ENCODE results near the gene FUT1. TPM values are rescaled to one million over a fixed set of nuclear protein-coding genes. Genes with fewer than 3 reads are reported as not detected.

The FUT1 gene
- total and polyA plus RNA-seq, 9 of the 15 experiments (the other 6 are each of a cell fraction or from before 2014, with no cell fraction given), result 2.3 to 18.5 (median 8.8) TPM

DNA sequence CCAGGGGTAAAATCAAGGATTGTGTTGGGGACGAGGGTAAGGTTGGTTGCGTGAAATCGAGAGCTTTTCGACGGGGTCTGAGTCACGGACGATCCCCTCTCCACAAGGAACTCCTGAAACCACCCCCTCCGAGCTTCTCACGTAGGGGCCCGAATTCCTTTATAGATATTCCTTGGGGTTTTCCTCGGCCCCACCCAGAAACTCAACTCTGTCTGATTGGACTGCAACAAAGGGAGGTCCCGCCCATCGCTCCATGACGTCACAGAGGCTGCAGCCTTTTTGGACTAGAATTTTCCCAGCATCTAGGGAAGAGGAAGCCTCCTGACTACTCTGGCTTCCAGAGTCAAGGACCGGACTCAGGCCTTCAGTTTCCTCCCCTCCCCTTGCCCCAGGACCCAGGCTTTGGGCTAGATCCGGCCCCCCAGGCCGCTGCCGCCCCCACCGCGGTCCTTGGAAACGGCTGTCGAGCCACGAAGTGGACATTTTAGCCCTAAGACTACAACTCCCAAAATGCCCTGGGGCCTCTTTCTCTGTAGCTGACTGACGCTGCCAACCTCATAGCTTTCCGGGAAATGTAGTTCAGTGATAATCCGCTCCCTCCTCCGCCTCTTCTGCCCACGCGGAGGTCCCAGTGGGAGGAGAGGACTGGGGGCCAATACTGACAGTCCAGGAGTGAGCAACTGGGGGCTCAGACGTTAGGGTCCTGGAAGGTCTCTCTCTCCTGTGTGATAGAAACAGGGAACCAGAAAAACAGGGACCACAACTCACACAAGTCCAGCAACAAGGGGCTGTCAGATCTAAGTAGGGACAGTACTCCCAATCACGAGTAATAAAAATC lies 5.5 kb downstream of the FUT1 start, which contains the start of gene IZUMO1 (continued):
- TF ChIP-seq EP400 (IDR thresholded peaks at IDR 0.05), result 0 out of 2 replicates have a peak, but pooled peaks have one; percentile 42
- no peak for TF ChIP-seq SMAD4 (CRISPR knock-in tag; conservative IDR thresholded peaks at IDR 0.05)
- TF ChIP-seq NELFE (IDR thresholded peaks at IDR 0.05; ENCODE audit: insufficient read depth, insufficient read length), result no peak
- TF ChIP-seq ZNF445 (CRISPR knock-in tag; IDR thresholded peaks at IDR 0.05; ENCODE audit: low read depth), result no peak
- TF ChIP-seq, protein P1, sequence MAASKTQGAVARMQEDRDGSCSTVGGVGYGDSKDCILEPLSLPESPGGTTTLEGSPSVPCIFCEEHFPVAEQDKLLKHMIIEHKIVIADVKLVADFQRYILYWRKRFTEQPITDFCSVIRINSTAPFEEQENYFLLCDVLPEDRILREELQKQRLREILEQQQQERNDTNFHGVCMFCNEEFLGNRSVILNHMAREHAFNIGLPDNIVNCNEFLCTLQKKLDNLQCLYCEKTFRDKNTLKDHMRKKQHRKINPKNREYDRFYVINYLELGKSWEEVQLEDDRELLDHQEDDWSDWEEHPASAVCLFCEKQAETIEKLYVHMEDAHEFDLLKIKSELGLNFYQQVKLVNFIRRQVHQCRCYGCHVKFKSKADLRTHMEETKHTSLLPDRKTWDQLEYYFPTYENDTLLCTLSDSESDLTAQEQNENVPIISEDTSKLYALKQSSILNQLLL (CRISPR knock-in tag; IDR thresholded peaks at IDR 0.05; ENCODE audit: borderline replicate concordance), result no peak
- 0 out of 2 replicates have a peak, but pooled peaks have one; percentile 43 for TF ChIP-seq POLR2AphosphoS2 (IDR thresholded peaks at IDR 0.05; ENCODE audit: low read length)
- TF ChIP-seq FOXM1 (IDR thresholded peaks at IDR 0.05; ENCODE audit: low read depth), result peak; percentile 57; the same call in 1 of the 2 replicates
- TF ChIP-seq FOXM1 (CRISPR knock-in tag; IDR thresholded peaks at IDR 0.05; ENCODE audit: low read depth), result no peak
- no peak for TF ChIP-seq TAF7 (tag; IDR thresholded peaks at IDR 0.05)
- no peak for TF ChIP-seq SMARCB1 (IDR thresholded peaks at IDR 0.05; ENCODE audit: insufficient read length, low read depth)
- TF ChIP-seq, protein P2, sequence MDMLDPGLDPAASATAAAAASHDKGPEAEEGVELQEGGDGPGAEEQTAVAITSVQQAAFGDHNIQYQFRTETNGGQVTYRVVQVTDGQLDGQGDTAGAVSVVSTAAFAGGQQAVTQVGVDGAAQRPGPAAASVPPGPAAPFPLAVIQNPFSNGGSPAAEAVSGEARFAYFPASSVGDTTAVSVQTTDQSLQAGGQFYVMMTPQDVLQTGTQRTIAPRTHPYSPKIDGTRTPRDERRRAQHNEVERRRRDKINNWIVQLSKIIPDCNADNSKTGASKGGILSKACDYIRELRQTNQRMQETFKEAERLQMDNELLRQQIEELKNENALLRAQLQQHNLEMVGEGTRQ (CRISPR knock-in tag; IDR thresholded peaks at IDR 0.05), result no peak
- TF ChIP-seq CBFA2T3 (IDR thresholded peaks at IDR 0.05), result no peak
- TF ChIP-seq MIER1 (IDR thresholded peaks at IDR 0.05; ENCODE audit: low read depth), result no peak
- no peak for TF ChIP-seq CBFB (CRISPR knock-in tag; IDR thresholded peaks at IDR 0.05)
- no peak for TF ChIP-seq RNF2 (IDR thresholded peaks at IDR 0.05)
- no peak for TF ChIP-seq CCAR2 (IDR thresholded peaks at IDR 0.05; ENCODE audit: low read depth, low read length)
- TF ChIP-seq STAG1 (CRISPR knock-in tag; IDR thresholded peaks at IDR 0.05; ENCODE audit: borderline replicate concordance), result no peak
- TF ChIP-seq, protein P3, sequence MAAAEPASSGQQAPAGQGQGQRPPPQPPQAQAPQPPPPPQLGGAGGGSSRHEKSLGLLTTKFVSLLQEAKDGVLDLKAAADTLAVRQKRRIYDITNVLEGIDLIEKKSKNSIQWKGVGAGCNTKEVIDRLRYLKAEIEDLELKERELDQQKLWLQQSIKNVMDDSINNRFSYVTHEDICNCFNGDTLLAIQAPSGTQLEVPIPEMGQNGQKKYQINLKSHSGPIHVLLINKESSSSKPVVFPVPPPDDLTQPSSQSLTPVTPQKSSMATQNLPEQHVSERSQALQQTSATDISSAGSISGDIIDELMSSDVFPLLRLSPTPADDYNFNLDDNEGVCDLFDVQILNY (CRISPR knock-in tag; IDR thresholded peaks at IDR 0.05), result no peak
- no peak for TF ChIP-seq GABPB2 (CRISPR knock-in tag; conservative IDR thresholded peaks at IDR 0.05)
- TF ChIP-seq BACH1 (tag; IDR thresholded peaks at IDR 0.05), result peak; percentile 61; the same call in 1 of the 2 replicates
- TF ChIP-seq RBM34 (IDR thresholded peaks at IDR 0.05; ENCODE audit: borderline replicate concordance, insufficient read depth, low read length), result no peak
- no peak for TF ChIP-seq ZNF212 (CRISPR knock-in tag; IDR thresholded peaks at IDR 0.05)
- TF ChIP-seq RBFOX2 (IDR thresholded peaks at IDR 0.05; ENCODE audit: low read depth, low read length), result peak; percentile 55

Data from K562 (cell line).